Endodermal cell (in vitro differentiated cells): ENCODE results near the gene UVRAG. TPM values are rescaled to one million over a fixed set of nuclear protein-coding genes. Genes with fewer than 3 reads are reported as not detected.
A peak's percentile ranks its signal among the peaks of the same experiment; 100 is the strongest.

Experiments
- DNase-seq: peaks from one replicate; pipeline ENCODE4 v3.0.0-alpha.2; 2017
- H3K27ac ChIP-seq: 2 replicates; pipeline ENCODE4 v1.5.1; 2013; ENCODE audit warnings: mild to moderate bottlenecking, low read depth, low read length, moderate library complexity
- H3K27me3 ChIP-seq: 2 replicates; pipeline ENCODE4 v1.6.1; 2013; ENCODE audit warnings: mild to moderate bottlenecking, low read length, moderate library complexity; ENCODE audit not compliant: insufficient read depth, control insufficient read depth, poor library complexity, severe bottlenecking
- H3K36me3 ChIP-seq: 2 replicates; pipeline ENCODE4 v1.7.0; 2013; ENCODE audit warnings: mild to moderate bottlenecking, low read length, moderate library complexity; ENCODE audit not compliant: control insufficient read depth, insufficient read depth
- H3K4me1 ChIP-seq: one replicate; pipeline ENCODE4 v1.7.0; 2013; ENCODE audit warnings: low read length; ENCODE audit not compliant: control insufficient read depth, insufficient read depth
- H3K4me3 ChIP-seq: 2 replicates; pipeline ENCODE4 v1.5.1; 2013; ENCODE audit warnings: mild to moderate bottlenecking, low read length, moderate library complexity
- H3K9ac ChIP-seq: 2 replicates; pipeline ENCODE4 v1.6.1; 2013; ENCODE audit warnings: mild to moderate bottlenecking, low read length, moderate library complexity; ENCODE audit not compliant: poor library complexity, severe bottlenecking; ENCODE audit errors: extremely low read depth
- H3K9me3 ChIP-seq: 2 replicates; pipeline ENCODE4 v1.6.1; 2013; ENCODE audit warnings: mild to moderate bottlenecking, low read length, moderate library complexity; ENCODE audit not compliant: control insufficient read depth
- H3K27ac Mint-ChIP-seq: 2 replicates; pipeline ENCODE4 v1.8.0; 2020; ENCODE audit warnings: mixed read lengths
- H3K27me3 Mint-ChIP-seq: 2 replicates; pipeline ENCODE4 v1.8.0; 2021; ENCODE audit warnings: mild to moderate bottlenecking, mixed read lengths; ENCODE audit not compliant: insufficient read depth
- H3K36me3 Mint-ChIP-seq: 2 replicates; pipeline ENCODE4 v1.8.0; 2020; ENCODE audit warnings: low read depth, mixed read lengths
- H3K4me1 Mint-ChIP-seq: 2 replicates; pipeline ENCODE4 v1.8.0; 2020; ENCODE audit warnings: mixed read lengths
- H3K4me3 Mint-ChIP-seq: 2 replicates; pipeline ENCODE4 v1.8.0; 2020; ENCODE audit warnings: mild to moderate bottlenecking, moderate library complexity, mixed read lengths
- H3K9me3 Mint-ChIP-seq: 2 replicates; pipeline ENCODE4 v1.8.0; 2020; ENCODE audit warnings: mild to moderate bottlenecking, mixed read lengths
- CTCF ChIP-seq: fragments of 200-600 bp; sonication (generic); conservative IDR thresholded peaks from 2 replicates; pipeline ENCODE4 v1.5.0; 2021; ENCODE audit warnings: antibody characterized with exemption, mild to moderate bottlenecking
- WGBS, 2 experiments: methylation state at CpG; one replicate each; pipeline versions ENCODE4 v1.1.5 to v1.1.7; 2013; ENCODE audit warnings: missing lambda C conversion rate in 2 of 2, mixed read lengths in 1 of 2; ENCODE audit not compliant: insufficient coverage in 1 of 2, insufficient read length in 1 of 2; 5-methylcytosine and 5-hydroxymethylcytosine counted together
- total RNA-seq, 2 donors: library from RNA; stranded (reverse); fragmentation: NEBNext Ultra II Directional in 1 of 2; extraction: Animal tissue kit (Norgen Biotek cat#: 25700) in 1 of 2; gene quantifications; 2 replicates in 1 of 2; 3 replicates in 1 of 2; pipeline ENCODE4 v1.2.1, GENCODE V29; 2021

Gene UVRAG
- total RNA-seq, 2 donors from 2014 or later, result 19.7 to 34.9 TPM

DNA sequence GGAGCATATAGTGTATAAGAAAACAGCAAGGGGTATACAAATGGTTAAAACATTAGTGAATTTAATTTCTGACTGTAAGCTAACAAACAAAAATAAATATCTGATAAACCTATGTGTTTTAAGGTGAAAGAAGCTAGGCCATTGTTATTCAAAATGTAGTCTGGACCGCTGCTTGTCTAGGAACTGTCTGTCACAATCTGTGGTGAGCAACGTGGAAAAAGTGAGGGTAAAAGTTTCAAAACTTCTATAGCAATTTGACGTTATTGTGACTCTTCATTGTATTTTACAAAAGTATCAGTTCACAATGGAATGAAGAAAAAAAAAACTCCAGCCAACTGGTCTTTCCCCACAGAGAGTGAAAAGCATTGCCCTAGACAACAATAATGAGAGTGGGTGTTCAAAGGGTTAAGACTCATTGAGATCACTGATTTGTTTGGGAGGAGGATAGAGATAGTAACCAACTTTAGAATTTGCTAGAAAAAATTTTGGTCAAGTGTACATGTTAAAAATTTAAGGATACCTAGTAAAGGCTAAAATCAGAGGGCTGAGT is 79.1 kb downstream of the UVRAG start:
- no peak overlapping the region for H3K4me3 Mint-ChIP-seq
- Histone ChIP-seq H3K4me1 (no peaks in the 10 kb centered on the region), H3K27ac (no peak overlapping the region), H3K27me3 (no peaks in the 10 kb centered on the region), H3K4me3 (no peak overlapping the region), H3K9me3 (no peaks in the 10 kb centered on the region), H3K36me3 (no peaks in the 10 kb centered on the region), H3K9ac (no peak overlapping the region)
- 81 to 93% methylated on average over 2 to 3 of the region's 3 CpGs for WGBS, 2 experiments
- no peaks in the 10 kb centered on the region for H3K9me3 Mint-ChIP-seq
- DNase-seq, result no peak
- H3K27ac Mint-ChIP-seq, result no peak overlapping the region
- peaks cover 10% of the 10 kb centered on the region for H3K36me3 Mint-ChIP-seq
- H3K27me3 Mint-ChIP-seq, result no peaks in the 10 kb centered on the region
- no peak for TF ChIP-seq CTCF
- peaks cover 12% of the 10 kb centered on the region for H3K4me1 Mint-ChIP-seq

DNA sequence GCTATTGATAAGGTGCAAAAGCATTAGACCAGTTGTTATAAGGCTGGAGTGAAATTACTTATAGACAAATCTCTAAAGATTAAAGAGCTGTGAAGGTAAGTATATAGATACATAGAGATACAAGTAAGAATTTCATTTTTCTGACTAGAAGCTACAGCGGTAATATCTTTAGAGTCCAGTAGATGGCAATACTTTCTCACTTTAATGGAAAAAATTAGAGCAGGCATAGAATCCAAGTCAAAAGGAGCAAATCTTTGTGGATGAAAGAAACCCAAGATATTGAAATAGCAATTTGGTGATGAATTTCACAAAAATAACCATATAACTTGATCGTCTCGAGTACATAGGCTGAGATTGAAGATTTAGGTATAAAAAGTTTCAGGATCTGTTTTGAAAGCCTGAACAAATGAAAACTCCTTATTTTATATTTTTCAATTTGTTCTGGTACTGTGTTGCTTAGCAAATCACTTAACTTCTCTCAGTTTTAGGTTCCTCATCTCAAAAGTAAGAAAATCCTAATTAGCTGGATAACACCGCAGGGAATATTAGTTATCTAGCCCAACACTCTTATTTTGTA is 81.9 kb downstream of the UVRAG start:
- Mint-ChIP-seq H3K27me3 (no peaks in the 10 kb centered on the region), H3K4me3 (no peak overlapping the region), H3K36me3 (peaks cover 10% of the 10 kb centered on the region), H3K9me3 (no peaks in the 10 kb centered on the region), H3K4me1 (no peaks in the 10 kb centered on the region), H3K27ac (no peak overlapping the region)
- no peaks in the 10 kb centered on the region for H3K9me3 ChIP-seq
- no peaks in the 10 kb centered on the region for H3K4me1 ChIP-seq
- DNase-seq, result no peak
- H3K36me3 ChIP-seq, result no peaks in the 10 kb centered on the region
- H3K9ac ChIP-seq, result no peak overlapping the region
- no peaks in the 10 kb centered on the region for H3K27me3 ChIP-seq
- no peak overlapping the region for H3K4me3 ChIP-seq
- H3K27ac ChIP-seq, result no peak overlapping the region
- peak; percentile 86 for TF ChIP-seq CTCF
- 64 to 65% methylated on average over 2 to 4 of the region's 4 CpGs for WGBS, 2 experiments

DNA sequence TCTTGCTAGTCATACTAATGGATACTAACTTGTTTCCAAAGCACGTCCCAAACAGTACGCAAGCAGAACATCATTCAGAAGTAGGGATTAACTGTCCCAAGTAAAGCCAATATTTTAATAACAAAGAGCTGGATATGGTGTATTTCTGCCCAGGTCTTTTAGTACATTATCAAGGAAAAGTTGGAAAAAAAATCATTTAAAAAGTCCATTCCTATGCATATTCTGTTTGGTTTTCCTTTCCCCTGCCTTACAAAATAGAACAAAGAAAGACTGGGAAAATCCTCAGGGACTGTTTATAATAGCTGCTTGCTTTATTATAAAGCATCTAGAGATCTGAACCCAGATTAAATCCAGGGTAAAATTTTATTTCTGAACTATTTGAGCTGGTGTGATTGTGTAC is 83.9 kb downstream of the UVRAG start:
- no peaks in the 10 kb centered on the region for H3K9me3 Mint-ChIP-seq
- H3K9ac ChIP-seq, result no peak overlapping the region
- H3K36me3 Mint-ChIP-seq, result no peaks in the 10 kb centered on the region
- 97% methylated on average over 2 of the region's 2 CpGs; no CpG with 5 or more reads in 1 of the 2 experiments for WGBS, 2 experiments
- no peaks in the 10 kb centered on the region for H3K9me3 ChIP-seq
- H3K4me1 ChIP-seq, result no peaks in the 10 kb centered on the region
- no peak overlapping the region for H3K4me3 ChIP-seq
- no peak for TF ChIP-seq CTCF
- H3K36me3 ChIP-seq, result no peaks in the 10 kb centered on the region
- no peaks in the 10 kb centered on the region for H3K27me3 ChIP-seq
- DNase-seq, result no peak
- no peaks in the 10 kb centered on the region for H3K27me3 Mint-ChIP-seq
- H3K27ac ChIP-seq, result no peak overlapping the region
- H3K4me1 Mint-ChIP-seq, result no peaks in the 10 kb centered on the region
- no peak overlapping the region for H3K27ac Mint-ChIP-seq
- H3K4me3 Mint-ChIP-seq, result no peak overlapping the region
